DMS 273 treated with DMSO at 0.1 percent for 48 hours (cell line): ENCODE data around the gene PIGN.

Experiments
- DNase-seq: peaks from one replicate; lab custom pipeline; 2025; lab: John Stamatoyannopoulos, UW

Gene PIGN

DNA sequence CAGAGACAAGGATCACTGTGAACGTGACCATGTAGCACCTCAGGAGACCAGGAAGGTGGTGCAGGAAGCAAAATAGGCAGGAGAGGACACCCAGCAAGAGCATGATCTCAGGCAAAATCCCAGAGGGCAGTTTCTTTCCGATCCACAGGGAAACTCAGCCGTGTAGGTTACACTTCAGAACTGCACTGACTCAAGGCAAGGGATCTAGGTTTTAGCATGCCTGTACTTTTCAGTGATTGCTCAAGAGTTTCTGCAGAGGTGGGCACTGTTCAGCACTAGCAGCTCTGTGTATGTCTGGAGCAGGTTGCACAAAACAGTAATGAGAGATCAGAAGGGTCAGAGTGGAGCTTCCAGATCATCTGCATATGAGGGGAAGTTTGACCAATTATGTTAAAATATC is 177.3 kb downstream of the PIGN start:
- no peak for DNase-seq

DNA sequence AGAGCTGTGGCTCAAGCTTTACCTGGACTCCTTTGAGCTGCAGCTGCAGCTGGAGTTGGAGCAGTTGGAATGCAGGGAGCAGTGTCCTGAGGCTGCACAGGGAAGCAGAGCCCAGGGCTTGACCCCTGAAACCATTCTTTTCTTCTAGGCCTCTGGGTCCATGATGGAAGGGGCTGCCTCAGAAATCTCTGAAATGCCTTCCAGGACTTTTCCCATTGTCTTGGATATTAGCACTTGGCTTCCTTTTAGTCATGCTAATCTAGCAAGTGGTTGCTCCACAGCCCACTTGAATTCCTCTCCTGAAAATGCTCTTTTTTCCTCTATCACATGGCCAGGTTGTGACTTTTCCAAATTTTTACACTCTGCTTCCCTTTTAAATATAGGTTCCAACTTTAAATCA is 185.5 kb downstream of the PIGN start:
- DNase-seq, result no peak

DNA sequence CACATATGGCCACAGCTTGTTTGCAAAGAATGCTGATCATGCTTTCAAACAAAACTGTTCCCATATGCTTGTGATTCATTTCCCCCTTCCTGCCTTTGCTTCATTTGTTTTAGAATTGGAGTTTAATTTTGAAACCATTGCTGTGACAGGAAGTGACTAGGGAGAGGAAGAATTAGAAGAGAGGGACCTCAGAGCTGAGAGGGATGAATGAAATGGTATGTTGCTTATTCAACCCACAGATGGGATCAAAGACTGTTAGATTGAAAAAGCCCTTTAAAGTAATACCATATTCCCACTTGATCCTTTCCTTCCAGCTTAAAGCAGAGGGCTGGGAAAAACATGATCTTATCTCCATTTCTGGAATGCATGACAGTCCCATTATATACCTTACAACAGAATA is 187.9 kb downstream of the PIGN start:
- DNase-seq, result no peak

DNA sequence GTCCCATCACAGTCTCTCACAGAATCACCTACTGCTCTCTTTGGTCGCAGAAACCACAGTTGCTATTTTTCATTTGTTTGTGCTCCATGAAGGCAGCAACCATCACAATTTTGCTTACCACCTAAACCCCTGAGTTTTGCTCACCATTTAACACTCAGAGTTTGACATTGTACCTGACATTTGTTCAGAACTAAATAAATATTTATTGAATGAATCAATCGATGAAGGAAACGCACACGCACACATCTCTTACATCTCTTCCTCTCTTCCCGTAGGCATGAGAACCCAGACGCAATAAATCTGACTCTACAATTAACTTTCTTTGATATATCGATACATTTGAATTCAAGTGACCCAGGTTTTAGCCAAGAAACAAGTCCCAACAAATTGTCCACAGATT is 188.5 kb downstream of the PIGN start:
- no peak for DNase-seq

DNA sequence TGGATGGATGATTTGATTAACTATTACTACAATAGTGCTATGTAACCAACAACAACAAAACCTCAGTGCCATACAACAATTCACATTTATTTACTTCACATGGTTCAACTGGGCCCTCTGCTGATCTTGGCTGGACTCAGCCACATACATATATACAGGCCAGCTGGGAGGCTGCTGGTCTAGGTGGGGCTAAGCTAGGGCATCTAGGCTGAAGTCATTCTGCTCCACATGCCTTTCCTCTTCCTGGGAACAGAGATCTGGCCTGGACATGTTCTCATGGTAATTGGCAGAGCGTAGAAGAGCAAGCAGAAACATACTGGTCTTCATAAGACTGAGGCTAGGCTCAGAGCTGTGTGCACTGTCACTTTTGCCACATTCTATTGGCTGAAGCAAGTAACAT is 191.2 kb downstream of the PIGN start:
- DNase-seq, result no peak

DNA sequence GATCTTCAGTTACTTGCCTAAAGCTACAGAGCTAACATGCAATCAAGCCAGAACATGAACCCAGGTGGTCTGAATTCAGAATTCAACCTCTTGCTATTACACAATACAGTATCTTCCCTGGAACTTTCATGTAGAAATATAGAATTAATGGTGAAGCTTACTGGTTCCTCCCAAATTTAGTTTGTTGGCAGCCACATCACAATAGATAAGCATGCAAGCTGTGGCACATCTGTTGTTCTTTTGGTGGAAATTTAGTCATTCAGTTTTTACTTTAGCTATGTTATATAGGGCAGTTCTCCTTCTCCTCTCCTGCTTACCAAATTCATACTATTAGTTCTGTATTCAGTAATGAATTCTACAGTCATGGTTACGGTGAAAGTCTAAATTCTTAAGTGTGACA is 193.0 kb downstream of the PIGN start:
- no peak for DNase-seq

DNA sequence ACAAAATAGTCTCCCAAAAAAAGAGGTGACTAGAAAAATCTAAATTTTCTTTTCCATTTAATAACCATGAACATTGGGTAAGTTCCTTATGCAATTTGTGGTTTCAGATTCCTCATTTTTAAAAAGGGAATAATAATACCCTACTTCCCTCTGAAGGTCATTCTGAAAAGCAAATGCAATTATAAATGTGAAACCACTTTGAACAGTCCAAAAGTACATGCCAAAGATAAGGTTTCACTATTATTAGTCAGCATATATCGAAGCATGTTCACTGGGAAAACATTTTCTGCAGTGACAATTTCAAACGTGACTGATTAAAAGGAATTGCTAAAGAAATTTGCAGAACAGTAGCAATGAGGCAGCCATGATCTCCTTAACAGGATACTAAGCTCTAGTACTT is 193.9 kb downstream of the PIGN start:
- DNase-seq, result no peak

DNA sequence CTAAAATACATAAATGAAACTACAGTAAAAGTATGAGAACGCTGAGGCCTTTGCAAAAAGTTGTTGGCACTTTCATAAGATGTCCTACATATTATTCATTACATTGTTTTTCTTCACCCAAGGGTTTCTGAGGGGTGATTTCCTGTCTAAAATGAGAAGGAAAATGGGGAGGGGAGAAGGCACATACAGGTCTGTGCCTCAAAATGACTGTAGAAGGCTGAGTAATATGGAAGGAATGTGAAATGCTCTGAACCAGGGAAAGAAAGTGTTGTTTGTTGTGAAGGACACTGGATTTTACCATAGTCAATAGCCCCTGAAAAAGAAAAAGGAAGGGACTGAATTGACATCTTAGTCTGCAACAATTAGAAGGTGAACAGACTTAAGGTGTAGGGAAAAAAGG is 194.6 kb downstream of the PIGN start:
- no peak for DNase-seq

DNA sequence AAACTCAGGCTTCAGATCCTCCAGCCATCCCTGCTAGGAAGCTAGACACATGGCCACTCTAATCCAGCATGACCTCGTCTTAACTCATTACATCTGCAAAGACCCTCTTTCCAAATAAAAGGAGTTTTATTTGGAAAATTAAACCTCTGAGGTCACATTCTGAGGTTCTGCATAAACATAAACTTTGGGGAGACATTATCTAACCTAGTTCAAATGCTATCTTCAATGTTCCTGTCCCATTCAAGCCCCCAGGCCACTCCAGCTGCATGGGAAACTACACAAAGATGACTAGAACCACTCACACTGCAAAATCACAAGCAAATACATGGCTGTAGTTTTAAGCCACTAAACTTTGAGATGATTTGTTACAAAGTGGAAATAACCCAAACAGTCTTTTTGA is 195.0 kb downstream of the PIGN start:
- DNase-seq, result no peak

DNA sequence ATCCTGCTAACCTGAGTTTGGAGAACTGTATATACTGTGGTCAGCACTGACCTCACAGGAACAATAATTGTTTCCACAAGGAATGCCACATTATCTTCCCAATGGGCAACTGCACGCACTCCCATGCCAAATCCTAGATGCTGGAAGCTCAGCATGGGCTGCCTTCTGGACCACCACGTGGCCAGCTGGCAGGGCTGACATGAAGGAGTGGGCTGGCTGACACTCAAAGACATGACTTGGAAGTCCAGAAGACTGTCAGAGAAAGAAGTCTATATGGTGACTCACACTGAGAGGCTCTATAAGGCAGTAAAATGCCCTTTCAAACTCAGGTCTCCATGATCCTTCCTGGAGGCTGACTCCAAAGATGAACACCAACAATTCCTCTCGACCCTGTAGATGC is 195.7 kb downstream of the PIGN start:
- DNase-seq, result no peak
